ENCODE measurements around the gene ABHD5. TPM values are rescaled to one million over a fixed set of nuclear protein-coding genes. Genes with fewer than 3 reads are reported as not detected.

ABHD5 gene
- total and polyA plus RNA-seq, 2 of the 13 experiments (the other 11 are each of a cell fraction or from before 2014, with no cell fraction given) = 4.5 to 13.3 TPM

GRCh38 chr3:43691120-43691995 is 620 bp downstream of the ABHD5 start (continued):
- TF ChIP-seq GTF2F1 (IDR thresholded peaks at IDR 0.05; ENCODE audit: low read length) (no peak), RFX5 (IDR thresholded peaks at IDR 0.05; ENCODE audit: low read depth, low read length) (no peak), ELF1 (CRISPR knock-in tag; IDR thresholded peaks at IDR 0.05) (0 out of 2 replicates have a peak, but pooled peaks have one; percentile 27), ZNF12 (CRISPR knock-in tag; IDR thresholded peaks at IDR 0.05) (no peak), ZNF570 (CRISPR knock-in tag; IDR thresholded peaks at IDR 0.05; ENCODE audit: borderline replicate concordance) (no peak; the same call in 1 of the 2 replicates), SMAD3 (CRISPR knock-in tag; IDR thresholded peaks at IDR 0.05) (no peak), GFI1 (CRISPR knock-in tag; IDR thresholded peaks at IDR 0.05; ENCODE audit: borderline replicate concordance) (no peak), FUBP1 (CRISPR knock-in tag; IDR thresholded peaks at IDR 0.05; ENCODE audit: borderline replicate concordance) (no peak), MAF1 (CRISPR knock-in tag; IDR thresholded peaks at IDR 0.05; ENCODE audit: borderline replicate concordance) (no peak), SRY (CRISPR knock-in tag; IDR thresholded peaks at IDR 0.05) (no peak), ZNF546 (CRISPR knock-in tag; conservative IDR thresholded peaks at IDR 0.05) (0 out of 2 replicates have a peak, but pooled peaks have one; percentile 31), PPARG (CRISPR knock-in tag; conservative IDR thresholded peaks at IDR 0.05) (no peak), PRDM15 (CRISPR knock-in tag; IDR thresholded peaks at IDR 0.05) (no peak), STAT5B (CRISPR knock-in tag; IDR thresholded peaks at IDR 0.05) (no peak), RFXAP (CRISPR knock-in tag; IDR thresholded peaks at IDR 0.05; ENCODE audit: borderline replicate concordance) (no peak), PAWR (CRISPR knock-in tag; IDR thresholded peaks at IDR 0.05; ENCODE audit: borderline replicate concordance) (no peak), IKZF4 (CRISPR knock-in tag; IDR thresholded peaks at IDR 0.05; ENCODE audit: borderline replicate concordance, low read depth, not compliant biosample characterization) (no peak), ZNF484 (CRISPR knock-in tag; IDR thresholded peaks at IDR 0.05; ENCODE audit: borderline replicate concordance, low read depth) (no peak), BCL6 (CRISPR knock-in tag; IDR thresholded peaks at IDR 0.05) (no peak), ZNF841 (CRISPR knock-in tag; IDR thresholded peaks at IDR 0.05; ENCODE audit: borderline replicate concordance) (no peak), TBP (CRISPR knock-in tag; IDR thresholded peaks at IDR 0.05) (no peak), ZBTB14 (CRISPR knock-in tag; IDR thresholded peaks at IDR 0.05) (no peak)

All from HepG2 (cell line).